LoVo (cell line): ENCODE data around the gene NDRG2.
A peak's percentile ranks its signal among the peaks of the same experiment; 100 is the strongest.
"Not testable (repeated sequence)": the region's sequence is repeated elsewhere in the genome, so short reads cannot be mapped to it uniquely, and the experiment has no call there.

Source experiments
- DNase-seq: peaks from one replicate; pipeline ENCODE4 v3.0.0-alpha.2; 2016; ENCODE audit warnings: low spot score

Gene NDRG2

DNA sequence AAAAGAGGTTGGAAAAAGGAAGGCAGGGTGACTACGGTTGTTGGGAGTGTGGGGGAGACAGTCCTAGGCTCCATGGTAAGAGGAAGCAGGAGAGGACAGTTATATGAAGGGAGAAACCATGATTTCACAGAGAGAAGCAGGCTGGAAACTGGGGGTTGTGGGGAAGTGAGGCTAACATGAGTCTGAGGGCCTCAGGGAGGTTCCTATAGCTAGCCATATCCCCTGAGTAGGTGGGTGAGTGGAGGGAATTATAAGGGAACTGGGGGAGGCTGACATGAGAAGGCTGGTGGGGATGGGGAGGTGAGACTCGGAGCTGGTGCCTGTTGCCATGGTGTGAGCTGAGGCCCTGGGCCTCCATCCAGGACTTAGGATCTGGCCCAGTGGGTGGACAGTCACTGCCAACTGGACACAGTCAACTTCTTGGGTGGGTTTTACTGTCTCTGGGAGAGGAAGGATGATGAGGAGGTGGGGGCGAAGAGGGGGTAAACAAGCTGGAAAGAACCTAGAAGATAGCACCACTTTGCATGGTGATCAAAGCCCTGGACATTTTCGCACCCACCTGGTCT lies 8.4 kb upstream of the NDRG2 start:
- DNase-seq, result no peak

DNA sequence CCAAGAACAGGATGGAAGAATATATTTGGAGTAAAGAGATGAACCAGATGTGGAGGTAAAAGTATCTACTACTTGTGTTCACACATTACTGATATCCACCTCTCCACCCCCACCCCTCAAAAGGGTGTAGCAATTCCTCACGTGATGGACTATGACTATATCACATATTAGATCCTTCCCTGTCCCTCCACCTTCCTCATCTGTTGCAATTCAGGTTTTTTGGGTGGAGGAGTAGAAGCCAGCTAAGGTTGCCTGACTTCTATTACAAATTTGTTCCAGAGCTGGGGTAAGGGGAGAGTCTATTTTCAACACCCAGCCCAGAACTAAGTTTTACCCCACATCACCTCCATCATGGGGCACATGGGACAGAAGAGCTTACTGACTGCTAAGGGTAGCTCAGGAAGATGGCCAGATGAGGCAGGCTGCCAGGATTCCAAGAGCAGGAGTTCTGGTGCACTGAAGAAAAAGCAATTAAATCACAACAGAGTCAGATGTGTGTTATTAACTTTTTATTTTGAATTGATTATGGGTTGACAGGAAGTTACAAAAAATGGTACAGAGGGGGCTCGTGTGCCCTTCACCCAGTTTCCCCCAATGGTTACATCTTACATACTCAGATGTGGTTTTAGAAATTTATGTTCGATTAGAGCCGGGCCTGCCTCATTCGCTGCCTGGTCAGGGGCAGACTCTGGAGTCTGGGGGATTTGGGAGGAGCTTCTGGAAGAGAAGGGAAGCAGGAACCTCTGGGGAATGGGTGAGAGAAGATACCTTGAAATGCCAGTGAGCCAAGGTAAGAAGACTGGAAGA lies 7.7 kb upstream of the NDRG2 start:
- no peak for DNase-seq

DNA sequence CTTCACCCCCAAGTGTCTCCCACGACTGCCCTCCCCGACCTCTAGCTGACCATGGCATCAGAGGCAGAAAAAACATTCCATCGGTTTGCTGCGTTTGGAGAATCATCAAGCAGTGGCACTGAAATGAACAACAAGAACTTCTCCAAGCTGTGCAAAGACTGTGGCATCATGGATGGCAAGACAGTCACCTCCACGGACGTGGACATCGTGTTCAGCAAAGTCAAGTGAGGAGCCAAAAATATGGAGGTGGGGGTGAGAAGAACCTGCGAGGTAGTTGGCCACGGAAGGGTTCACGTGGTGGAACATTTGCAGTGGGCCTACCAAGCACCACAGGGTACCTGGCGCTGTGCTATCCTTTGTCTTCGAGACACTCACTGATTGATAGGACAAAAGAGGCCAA lies 5.7 kb upstream of the NDRG2 start:
- no peak for DNase-seq

DNA sequence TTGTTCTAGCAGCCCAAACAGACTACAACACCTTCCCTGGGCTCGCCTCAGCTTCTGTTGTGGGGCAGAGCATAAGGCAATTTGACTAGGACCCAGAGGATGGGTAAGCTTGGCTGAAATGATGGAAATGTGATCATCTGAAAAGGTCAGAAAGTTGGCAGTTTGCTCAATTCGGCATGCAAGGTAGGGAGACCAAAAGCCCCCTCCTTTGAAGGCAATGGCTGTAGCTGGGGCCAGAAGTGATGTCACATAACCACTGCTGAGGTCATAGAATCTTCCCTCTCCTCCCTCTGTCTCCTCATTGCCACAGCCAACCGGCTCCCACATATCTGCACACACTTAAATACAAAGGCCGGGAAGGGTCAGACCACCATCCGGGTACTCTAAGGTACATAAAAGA lies 5.1 kb upstream of the NDRG2 start, which contains the start of gene TPPP2:
TSS of gene TPPP2 (plus strand) at position 301 of the 400 bp plus-strand sequence. CDS start 365 bp downstream, outside the sequence.
- no peak for DNase-seq

DNA sequence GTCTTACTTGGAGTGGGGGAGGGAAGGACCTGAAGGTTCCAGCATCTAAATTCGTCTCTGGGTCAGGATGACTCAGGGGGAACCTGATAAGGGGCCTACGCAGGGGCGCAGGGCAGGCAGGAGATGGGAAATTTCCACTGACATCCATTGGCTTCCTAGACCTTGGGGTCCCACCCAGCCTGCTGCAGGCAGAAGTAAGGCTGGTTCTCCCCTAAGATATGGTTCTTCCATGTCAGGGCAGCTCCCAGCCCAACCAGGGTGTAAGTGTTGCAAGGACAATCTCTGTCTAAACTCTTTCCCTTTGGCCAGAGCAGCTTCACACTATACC lies 2.1 kb upstream of the NDRG2 start:
- DNase-seq, result no peak

DNA sequence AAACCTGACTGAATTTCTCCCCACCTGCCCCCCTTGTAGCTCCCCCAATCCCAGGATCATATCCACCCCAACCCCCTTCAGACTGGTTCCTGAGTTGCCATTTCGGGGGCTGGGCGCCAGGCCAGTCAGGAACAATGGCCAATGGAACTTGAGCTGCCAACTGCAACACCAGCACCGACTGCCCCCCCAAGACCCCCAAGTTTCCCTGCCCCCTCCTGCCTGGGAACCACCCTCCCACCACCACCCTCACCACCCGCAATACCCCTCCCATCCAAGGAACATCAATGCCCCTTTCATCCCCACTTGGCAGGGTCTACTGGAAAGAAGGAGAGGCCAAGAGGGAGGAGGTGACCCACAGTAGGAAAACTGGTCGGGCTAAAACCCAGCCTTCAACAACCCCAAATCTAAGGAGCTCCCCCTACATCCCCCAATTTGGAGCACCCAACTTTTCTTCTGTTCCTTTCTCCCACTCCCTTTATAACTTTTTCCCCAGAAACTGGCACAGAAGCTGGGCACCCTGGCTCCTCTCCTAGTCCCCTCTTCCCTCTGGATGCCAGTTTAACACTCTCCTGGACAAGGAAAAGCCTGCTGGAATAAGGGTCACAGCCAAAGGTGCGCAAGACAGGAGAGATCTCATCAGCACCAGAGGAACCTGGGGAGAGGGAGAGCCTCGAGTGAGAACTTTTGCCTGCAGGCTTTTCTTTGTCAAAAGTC lies 1.6 kb upstream of the NDRG2 start:
- DNase-seq, result no peak

DNA sequence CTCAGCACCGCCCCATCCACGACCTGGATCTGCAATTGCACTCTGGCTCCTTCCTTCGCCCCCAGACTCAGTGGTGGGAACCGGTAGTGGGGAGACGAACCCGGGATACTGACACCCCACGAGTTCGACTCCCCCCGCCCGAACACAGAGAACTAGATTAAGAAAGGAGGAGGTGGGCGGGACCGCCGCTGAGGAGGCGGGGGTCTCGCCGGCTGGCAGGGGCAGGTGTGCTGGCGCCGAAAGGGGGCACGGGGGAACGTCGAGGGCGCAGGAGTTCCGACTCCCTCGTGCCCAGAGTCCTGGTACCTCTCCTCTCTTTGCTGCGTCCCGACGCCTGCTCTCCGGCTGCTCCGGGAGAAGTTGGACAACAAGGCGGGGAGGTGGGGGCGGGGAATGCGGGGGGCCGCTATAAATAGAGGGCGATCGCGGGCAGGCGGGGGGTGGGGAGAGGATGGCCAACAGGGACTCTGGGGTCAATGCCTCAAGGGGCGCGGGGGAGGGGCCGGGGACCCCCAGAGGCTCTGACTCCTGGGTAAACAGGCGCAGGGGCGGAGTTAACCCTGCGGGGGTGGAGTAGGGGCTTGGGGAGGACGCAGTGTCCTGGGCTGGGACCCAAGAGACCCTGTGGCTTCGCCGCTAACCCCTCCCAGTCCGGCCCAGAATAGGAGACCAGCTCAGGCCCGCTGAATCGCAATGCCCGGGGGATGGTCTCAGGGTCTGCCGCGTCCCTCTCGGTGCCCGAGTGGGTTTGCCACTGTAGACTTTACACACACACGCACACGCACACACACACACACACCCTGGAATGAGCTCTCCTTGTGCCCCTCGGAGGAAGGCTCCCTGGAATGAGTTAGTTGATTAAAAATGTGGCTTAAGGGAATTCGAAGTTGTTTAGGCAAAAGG lies 761 bp upstream of the NDRG2 start:
- DNase-seq, result no peak

DNA sequence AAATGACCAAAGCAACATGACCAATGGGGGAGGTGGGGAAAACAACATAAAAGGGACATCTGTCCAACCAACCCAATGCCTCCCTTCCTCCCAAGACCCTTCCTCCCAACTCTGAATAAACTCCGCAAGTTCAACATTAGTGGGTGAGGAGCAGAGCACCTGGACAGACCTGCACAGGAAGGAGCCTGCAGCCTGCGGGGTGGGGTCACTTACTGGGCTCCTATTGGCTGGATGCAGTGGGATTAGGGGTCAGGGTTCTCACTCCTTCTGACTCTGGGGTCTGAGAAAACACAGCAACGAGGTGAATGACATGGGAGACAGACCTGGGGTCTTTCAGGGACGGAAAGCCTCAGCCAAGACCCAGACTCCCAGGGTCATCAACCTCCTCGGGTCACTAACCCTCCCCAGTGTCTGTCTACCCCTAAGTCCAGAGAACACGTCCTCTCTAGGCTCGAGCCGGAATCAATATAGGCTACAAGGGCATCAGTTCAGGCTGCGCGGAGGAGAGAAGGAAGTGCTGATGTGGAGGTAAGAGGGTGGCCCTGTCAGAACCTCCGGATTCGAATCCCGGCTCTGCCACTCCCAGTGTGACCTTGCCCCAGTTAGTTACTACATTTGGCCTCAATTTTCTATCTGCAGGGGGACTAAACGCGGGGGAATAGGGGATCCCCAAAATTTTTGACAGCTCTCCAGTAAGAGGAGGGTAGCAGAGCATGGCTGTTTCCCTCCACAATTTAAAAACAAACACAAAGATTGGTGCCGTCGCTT lies 860 bp downstream of the NDRG2 start:
- no peak for DNase-seq

DNA sequence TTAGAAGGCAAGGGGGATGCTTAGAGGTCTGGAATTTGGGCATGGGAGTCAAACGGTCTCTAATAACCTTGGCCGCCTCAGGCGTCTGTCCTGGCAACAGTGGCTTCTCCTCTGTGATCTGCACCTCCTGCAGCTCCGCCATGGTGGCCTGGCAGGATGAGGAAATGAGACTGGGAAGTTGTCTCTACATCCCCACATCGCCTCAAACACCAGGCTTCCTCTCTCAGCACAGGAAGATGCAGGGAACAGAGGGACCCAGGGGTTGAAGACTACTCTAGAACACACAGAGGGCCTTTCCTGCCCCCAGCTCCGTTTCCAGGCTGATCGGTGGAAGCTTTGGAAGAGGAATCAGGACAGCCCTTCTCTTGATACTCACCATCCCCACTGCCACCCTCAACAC lies 1.7 kb downstream of the NDRG2 start:
- no peak for DNase-seq

DNA sequence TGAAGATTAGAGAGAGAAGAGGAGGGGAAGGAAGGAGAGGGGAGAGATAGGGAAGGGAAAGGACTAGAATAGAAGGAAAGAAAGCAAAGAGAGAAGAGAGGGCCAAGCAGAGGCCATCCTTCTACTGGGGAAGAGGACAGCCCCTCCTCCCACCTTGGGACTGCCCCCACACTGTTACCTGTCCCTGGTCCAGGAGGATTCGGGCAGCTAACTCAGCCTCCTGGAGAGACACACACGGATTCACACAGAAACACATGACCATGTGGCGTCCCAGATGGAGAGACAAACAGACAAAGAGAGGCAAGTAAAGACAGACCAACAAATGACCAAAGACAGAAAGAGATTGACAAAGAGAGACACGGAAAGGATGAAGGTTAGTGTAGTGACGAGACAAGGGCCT lies 2.2 kb downstream of the NDRG2 start:
- DNase-seq, result no peak

DNA sequence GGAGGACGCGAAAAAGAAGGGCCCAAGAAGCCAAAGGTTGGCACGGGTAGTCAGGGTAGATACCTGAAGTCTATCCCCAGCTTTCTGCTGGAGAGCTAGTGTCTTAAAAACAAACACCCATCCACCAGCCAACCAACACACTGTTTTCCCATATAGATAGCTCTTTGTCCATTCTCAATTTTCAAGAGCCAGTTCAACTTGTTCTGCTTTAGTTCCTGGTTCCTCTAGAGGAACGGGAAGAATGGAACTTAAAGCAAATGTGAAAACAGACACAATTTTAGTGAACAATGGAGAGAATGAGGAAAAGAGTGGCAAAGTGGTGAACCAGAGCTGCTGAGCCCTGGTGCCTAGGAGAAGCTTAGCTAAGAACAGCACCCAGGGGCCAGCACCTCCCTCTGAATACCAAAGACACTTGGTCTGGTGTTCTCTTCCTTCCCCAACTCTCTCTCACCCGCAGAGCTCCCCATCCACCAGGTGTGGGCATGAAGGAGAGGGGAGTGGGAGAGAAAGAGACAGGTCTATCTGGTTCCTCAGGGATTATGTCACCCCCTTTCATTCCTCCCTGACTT lies 3.8 kb downstream of the NDRG2 start:
- no peak for DNase-seq

DNA sequence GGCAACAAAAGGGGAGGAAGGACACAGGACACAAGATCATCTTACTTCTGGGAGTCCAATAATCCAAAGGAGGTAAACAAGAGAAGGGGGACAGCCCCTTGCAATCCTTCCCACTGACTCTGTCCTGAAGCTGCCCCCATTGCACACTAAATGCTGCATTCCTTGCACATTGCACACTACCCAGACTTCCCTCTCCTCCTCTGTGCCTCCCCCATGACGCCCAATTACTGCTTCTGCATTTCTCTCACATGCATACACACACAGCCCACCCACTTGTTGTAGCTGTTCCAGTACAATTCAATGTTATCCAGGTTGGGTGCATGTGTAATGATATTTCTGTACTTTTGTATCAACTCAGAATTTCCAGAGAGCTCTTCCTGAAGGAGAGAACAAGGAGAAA lies 5.5 kb downstream of the NDRG2 start:
- no peak for DNase-seq

DNA sequence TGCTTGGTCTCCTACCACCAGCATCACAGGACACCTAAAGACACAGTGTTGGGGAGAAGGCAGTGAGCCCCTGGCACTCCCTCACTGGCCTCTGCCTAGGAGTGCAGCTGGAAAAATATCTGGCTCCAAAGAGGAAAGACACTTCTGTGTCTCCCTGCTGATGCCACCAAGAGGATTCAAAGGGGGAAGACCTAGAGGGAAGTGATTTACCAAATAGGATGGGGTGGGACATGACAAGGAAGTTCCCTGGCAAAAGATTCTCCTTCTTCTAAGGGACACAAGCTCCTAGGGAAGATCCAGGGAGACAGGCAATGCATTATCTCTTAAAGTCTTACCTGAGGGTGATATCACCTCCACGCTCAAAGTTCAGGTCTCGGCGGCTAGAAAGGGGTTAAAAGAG lies 6.1 kb downstream of the NDRG2 start:
- DNase-seq, result no peak

DNA sequence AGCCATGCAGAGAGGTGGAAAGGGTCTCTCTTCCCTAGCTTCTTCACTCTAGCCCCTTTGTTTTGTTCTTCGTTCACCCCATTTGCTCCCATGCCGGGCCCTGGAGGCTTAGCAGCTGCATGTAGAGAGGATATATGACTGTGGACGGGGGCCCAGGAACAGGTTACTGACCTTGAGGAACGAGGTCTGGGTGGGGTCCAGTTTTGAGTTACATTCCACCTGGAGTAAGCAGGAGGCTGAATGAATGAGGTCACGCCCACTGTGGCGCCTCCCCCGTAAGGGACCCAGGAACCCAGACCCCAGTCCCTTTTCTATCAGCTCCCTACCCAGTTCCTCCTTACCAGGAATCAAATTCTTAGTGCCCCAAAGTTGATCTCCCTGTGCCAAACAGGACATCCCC lies 6.6 kb downstream of the NDRG2 start:
- no peak for DNase-seq

DNA sequence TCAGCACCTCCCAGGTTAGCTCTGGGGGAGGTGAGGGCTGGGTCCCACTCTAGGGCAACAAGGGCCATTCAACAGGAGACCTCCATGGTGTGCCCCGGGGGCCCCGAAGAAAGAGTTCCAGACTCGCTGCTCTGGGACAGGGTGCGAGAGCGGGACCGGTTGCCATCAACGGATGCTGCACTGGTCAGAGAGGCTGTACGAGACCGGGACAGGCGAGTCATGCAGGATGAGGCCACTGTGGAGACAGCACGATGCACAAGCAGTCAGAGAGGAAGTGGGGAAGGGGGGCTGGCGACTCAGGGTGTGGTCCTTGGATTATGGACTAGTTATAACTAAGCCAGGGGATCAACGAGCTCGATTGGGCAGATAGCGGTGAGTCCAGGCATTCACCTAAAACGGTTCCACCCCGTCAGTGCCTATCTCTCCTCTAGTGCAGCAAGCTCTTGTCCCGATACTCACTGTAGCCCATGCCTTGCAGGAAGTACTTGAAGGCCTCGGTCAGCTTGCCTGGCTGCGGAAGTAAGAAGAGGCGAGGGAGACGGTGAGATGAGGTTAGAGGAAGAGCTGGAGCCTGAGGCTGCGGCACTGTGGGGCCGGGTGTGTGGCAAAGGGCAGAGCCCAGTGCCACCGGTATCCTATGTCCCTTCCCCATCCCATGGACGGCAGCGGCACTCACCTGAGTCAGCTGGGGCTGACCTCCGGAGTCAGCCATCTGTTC lies 7.2 kb downstream of the NDRG2 start:
- DNase-seq, result no peak

DNA sequence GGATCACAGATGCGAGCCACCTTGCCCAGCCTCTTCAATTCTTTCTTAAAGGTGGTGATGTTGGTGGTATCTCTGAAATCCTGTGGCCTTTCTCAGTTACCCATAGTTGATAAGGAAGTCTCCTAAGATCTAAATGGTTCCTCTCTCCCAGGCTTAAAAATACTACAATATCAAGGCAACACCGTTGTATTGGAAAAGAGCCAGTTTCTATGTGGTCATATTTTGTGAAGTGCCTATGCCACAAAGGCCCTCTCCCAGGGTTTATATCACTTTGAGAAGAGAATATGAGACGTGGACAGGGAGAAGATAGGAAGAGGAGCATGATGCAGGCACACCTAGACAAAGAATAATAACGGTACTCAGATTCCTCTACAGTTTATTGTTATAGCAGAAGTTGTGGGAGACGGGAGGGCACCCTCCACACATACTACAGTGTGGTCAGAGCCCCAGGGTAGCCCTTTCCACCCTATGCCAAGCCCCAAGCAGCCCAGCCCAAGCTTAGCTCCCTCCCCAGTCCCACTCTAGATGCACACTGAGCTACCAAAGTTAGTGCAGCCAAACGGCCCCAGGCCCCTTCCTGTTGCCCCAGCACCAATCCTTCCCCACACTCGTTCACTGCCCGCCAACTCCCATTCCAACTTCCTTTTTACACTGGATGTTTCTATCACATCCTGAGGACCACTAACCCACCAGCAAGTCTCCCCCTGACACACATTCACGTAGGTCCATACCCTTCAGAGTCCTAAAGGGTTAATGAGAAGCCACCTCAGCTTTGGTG lies 8.3 kb downstream of the NDRG2 start:
- DNase-seq, result no peak

DNA sequence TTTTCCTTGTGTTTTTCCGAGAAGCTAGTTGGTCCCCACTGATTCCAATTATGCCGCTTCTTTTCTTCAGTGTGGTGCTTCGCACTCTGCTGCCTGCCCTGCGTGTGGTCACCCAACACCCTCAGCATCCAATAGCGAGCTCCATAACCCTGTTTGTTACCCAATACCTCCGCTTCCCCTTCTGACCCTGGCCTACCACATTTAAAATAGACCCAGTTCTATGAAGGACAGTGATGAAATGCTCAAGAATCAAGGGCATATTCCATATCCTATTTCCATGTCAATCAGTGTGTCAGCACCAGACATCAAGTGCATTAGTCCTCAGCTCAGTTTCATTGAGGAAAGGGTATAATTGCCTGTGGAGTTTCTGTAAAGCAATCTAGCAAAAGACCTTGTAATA lies 9.5 kb downstream of the NDRG2 start:
- no peak for DNase-seq

DNA sequence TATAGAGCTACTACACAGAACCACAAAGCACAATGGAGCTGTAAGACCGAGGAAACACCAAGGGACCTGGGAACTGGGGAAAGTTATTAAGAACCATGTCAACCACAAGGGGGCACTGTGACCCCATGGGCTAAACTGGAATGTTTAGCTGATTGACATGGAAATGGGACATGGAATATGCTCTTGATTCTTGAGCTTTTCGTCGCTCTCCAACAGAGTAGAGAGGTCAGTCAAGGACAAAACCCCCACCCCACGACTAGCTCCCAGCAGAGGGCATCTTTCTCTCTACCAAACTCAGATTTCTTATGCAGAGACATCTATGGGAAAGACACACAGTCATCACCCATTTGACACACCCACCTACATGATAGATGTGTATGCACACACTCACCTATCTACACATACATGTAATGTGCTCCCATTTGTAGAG lies 10.1 kb downstream of the NDRG2 start:
- peak; percentile 84 for DNase-seq

DNA sequence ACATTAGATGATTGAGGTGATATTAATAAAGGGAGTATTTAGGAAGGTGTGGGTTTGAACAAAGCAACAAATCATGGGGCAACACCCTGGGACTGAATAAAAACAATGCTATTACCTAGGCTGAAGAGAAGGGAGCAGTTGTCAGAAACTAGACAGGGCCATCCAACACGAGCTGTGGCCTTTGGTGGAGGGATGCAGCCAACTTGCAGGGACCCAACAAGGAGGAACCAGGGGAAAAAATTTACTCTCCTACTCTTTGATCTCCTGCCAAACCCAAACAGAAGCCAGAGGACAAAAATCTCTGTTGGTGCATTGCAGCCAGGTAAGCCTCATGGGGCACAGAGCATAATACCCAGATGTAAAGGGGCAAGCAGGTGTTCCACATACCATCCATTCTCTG lies 13.7 kb downstream of the NDRG2 start:
- no peak for DNase-seq

DNA sequence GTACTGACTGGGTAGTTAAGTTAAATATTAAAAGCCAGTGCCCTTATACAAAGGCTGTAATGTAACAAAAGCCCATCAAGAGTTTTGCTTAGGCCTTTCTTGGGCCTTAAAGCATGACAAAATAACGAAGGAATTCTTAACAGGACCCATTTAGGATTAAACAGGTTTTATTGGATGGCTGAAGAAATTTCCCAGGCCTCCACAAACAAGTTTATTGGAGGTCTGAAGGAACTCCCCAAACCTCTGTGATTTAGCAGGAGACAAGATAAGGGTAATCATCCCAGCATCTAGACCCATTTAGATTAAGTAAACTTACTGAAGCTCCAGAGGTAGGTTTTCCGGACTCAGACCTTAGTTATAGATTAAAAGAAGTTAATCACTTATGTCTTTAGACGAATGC lies 15.1 kb downstream of the NDRG2 start:
- not testable (repeated sequence) for DNase-seq
